Panc1 (cell line): Measurements from ENCODE around the gene S100A6.

ENCODE experiments used
- POLR2AphosphoS5 ChIP-seq: IDR thresholded peaks from 2 replicates; pipeline ENCODE4 v1.6.1; 2012; ENCODE audit warnings: mild to moderate bottlenecking, low read depth, low read length, moderate library complexity
- SIN3A ChIP-seq: IDR thresholded peaks from 2 replicates; pipeline ENCODE4 v1.6.1; 2012; ENCODE audit warnings: low read depth, mild to moderate bottlenecking, low read length, moderate library complexity, borderline replicate concordance; ENCODE audit not compliant: insufficient read depth
- TCF7L2 ChIP-seq: IDR thresholded peaks from 2 replicates; pipeline ENCODE4 v1.6.1; 2011; ENCODE audit warnings: mild to moderate bottlenecking, low read depth, low read length, inconsistent platforms
- TF ChIP-seq, protein P1 (sequence below), 2 experiments: IDR thresholded peaks; 2 replicates each; pipeline ENCODE4 v1.6.1; 2011 to 2012; ENCODE audit warnings: low read depth in 2 of 2, control low read depth in 1 of 2, low read length in 1 of 2, mild to moderate bottlenecking in 1 of 2, moderate library complexity in 1 of 2; ENCODE audit not compliant: insufficient read depth in 1 of 2
- TF ChIP-seq, protein P2 (sequence below): fragments of 450-650 bp; IDR thresholded peaks from 2 replicates; pipeline ENCODE4 v1.5.1; 2017; ENCODE audit warnings: mild to moderate bottlenecking

DNA sequence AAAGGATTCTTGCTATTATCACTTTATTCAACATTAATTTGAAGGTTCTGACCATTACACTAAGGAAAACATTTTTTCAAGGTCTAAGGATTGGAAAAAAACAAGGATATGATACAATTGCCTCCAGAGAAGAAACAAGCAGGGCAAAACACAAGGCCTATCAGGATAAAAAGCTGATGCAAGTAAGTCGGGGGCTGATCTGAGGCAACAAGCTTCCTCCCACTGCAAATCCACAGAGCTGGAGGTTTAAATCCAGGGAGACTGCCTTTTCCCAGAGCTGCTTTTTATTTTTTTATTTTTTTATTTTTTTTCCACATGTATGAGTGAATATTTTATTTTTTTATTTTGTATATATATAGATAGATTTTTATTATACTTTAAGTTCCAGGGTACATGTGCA, 49.2 kb upstream of the S100A6 start:
- TF ChIP-seq, protein P1, sequence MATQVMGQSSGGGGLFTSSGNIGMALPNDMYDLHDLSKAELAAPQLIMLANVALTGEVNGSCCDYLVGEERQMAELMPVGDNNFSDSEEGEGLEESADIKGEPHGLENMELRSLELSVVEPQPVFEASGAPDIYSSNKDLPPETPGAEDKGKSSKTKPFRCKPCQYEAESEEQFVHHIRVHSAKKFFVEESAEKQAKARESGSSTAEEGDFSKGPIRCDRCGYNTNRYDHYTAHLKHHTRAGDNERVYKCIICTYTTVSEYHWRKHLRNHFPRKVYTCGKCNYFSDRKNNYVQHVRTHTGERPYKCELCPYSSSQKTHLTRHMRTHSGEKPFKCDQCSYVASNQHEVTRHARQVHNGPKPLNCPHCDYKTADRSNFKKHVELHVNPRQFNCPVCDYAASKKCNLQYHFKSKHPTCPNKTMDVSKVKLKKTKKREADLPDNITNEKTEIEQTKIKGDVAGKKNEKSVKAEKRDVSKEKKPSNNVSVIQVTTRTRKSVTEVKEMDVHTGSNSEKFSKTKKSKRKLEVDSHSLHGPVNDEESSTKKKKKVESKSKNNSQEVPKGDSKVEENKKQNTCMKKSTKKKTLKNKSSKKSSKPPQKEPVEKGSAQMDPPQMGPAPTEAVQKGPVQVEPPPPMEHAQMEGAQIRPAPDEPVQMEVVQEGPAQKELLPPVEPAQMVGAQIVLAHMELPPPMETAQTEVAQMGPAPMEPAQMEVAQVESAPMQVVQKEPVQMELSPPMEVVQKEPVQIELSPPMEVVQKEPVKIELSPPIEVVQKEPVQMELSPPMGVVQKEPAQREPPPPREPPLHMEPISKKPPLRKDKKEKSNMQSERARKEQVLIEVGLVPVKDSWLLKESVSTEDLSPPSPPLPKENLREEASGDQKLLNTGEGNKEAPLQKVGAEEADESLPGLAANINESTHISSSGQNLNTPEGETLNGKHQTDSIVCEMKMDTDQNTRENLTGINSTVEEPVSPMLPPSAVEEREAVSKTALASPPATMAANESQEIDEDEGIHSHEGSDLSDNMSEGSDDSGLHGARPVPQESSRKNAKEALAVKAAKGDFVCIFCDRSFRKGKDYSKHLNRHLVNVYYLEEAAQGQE (IDR thresholded peaks at IDR 0.05; ENCODE audit: insufficient read depth in 1 of 2, low read depth in 2 of 2, low read length in 1 of 2) = no peak
- TF ChIP-seq, protein P2, sequence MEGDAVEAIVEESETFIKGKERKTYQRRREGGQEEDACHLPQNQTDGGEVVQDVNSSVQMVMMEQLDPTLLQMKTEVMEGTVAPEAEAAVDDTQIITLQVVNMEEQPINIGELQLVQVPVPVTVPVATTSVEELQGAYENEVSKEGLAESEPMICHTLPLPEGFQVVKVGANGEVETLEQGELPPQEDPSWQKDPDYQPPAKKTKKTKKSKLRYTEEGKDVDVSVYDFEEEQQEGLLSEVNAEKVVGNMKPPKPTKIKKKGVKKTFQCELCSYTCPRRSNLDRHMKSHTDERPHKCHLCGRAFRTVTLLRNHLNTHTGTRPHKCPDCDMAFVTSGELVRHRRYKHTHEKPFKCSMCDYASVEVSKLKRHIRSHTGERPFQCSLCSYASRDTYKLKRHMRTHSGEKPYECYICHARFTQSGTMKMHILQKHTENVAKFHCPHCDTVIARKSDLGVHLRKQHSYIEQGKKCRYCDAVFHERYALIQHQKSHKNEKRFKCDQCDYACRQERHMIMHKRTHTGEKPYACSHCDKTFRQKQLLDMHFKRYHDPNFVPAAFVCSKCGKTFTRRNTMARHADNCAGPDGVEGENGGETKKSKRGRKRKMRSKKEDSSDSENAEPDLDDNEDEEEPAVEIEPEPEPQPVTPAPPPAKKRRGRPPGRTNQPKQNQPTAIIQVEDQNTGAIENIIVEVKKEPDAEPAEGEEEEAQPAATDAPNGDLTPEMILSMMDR = no peak
- TF ChIP-seq POLR2AphosphoS5 (no peak), SIN3A (no peak), TCF7L2 (no peak)
